Measurements from ENCODE around the gene TSPAN4.

DNA sequence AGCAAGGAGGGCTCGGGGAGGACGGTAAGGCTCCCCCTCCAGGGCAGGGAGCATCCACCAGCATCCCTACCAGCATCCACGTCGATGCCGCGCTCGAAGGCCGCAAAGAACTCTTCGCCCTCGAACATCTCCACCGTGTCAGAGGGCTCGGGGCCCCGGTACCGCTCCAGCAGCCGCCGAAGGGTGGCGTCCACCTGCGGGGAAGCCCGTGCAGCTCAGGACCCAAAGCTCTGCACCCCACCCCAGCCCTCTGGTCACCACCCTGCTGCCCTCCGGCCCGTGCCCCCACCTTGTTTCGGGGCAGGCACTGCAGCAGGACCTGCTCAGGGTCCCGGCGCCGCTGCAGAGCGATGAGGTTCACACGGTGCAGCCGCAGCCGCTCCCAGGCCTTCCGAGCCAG, 42.2 kb upstream of the TSPAN4 start:
- TF ChIP-seq POLR2A (IDR thresholded peaks at IDR 0.05; ENCODE audit: low read length) (no peak), GATA1 (IDR thresholded peaks at IDR 0.05; ENCODE audit: low read depth, low read length) (no peak)
